Endothelial cell of hepatic sinusoid (primary cell): ENCODE results near the gene CREM.

ENCODE experiments used
- in situ Hi-C: cut with HindIII; loops from 2 replicates; pipeline ENCODE4 v1.10.0; 2017; ENCODE audit warnings: low sequenced_read_pairs

CREM gene

GRCh38 chr10:35259769-35260397, 133.2 kb downstream of the CREM start:
- in situ Hi-C loops = no loop called here

GRCh38 chr10:35262436-35262835, 135.8 kb downstream of the CREM start:
- in situ Hi-C loops = no loop called here
